ENCODE measurements around the gene PAK5. TPM values are rescaled to one million over a fixed set of nuclear protein-coding genes. Genes with fewer than 3 reads are reported as not detected.

Gene PAK5
- total RNA-seq, 2 experiments from 2014 or later = not detected

DNA sequence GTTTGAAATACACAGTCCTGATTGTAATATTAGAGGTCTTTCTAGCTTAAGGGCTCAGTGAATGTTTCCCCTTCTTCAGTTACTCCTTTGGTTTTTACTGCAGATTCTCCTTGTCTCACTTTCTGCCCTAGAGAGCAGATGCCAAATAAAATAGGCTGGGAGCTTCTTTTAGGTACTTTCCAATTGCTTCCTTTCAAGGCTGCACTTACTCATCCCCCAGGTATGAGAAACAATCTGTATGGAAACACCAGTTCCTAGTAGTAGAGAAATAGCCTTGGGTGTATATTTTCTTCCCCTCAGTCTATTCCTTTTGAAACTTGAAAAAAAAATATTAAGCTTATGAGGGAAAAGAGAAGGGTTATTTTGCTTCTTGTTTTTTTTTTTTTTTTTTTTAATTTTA lies 139.7 kb downstream of the PAK5 start:
- CTCF ChIA-PET = no interaction called here
- intact Hi-C loops (cut with DNase I, micrococcal nuclease) = no loop called here
- Mint-ChIP-seq H3K9me3 (peaks cover 5% of the 10 kb centered on the region), H3K4me3 (no peak overlapping the region), H3K4me1 (ENCODE audit: low read depth) (no peaks in the 10 kb centered on the region), H3K27me3 (no peaks in the 10 kb centered on the region), H3K27ac (no peak overlapping the region), H3K36me3 (ENCODE audit: low read depth) (no peaks in the 10 kb centered on the region)
- H3K9me3 ChIP-seq (ENCODE audit: control insufficient read depth in 1 of 2, insufficient read depth in 1 of 2, low read length in 2 of 2) = no peaks in the 10 kb centered on the region
- H3K36me3 ChIP-seq (ENCODE audit: insufficient read depth, low read length) = no peaks in the 10 kb centered on the region
- H3K27ac ChIP-seq (ENCODE audit: low read depth in 1 of 2, low read length in 2 of 2) = no peak overlapping the region
- no peaks in the 10 kb centered on the region for H3K4me1 ChIP-seq (ENCODE audit: insufficient read depth, low read length)
- POLR2A ChIA-PET = no interaction called here
- no peaks in the 10 kb centered on the region for H3K27me3 ChIP-seq (ENCODE audit: control insufficient read depth in 1 of 2, insufficient read depth in 2 of 2, low read length in 2 of 2)
- DNase-seq (no peak), ATAC-seq (ENCODE audit: poor library complexity) (no peak)
- TF ChIP-seq, protein P1, sequence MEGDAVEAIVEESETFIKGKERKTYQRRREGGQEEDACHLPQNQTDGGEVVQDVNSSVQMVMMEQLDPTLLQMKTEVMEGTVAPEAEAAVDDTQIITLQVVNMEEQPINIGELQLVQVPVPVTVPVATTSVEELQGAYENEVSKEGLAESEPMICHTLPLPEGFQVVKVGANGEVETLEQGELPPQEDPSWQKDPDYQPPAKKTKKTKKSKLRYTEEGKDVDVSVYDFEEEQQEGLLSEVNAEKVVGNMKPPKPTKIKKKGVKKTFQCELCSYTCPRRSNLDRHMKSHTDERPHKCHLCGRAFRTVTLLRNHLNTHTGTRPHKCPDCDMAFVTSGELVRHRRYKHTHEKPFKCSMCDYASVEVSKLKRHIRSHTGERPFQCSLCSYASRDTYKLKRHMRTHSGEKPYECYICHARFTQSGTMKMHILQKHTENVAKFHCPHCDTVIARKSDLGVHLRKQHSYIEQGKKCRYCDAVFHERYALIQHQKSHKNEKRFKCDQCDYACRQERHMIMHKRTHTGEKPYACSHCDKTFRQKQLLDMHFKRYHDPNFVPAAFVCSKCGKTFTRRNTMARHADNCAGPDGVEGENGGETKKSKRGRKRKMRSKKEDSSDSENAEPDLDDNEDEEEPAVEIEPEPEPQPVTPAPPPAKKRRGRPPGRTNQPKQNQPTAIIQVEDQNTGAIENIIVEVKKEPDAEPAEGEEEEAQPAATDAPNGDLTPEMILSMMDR (IDR thresholded peaks at IDR 0.05) = no peak
- no peak overlapping the region for H3K4me3 ChIP-seq (ENCODE audit: low read length)

DNA sequence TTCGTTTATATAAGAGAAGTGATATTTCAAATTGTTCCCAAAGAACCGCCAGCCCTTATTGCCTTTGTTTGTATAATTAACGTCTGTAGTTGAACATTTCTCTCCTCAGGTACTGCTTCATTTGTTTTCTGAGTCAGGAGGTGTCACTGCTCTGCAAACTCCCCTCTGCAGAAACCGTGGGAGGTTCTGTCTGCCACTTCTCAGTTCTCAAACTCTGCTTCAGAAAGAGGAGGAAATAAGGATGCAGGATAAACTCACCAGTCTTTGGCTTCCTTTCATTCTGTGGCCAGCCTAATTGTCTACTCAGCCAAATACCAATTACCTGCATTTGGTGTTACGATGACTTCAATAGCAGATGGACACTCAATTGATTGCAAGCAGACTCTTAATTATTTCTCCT lies 149.8 kb downstream of the PAK5 start:
- CTCF ChIA-PET = interaction anchor here (0.6 kb wide), 1 partner anchor 23 kb away, joined by 3 read pairs; no protein-coding TSS in a partner anchor
- Mint-ChIP-seq H3K4me1 (ENCODE audit: low read depth) (no peaks in the 10 kb centered on the region), H3K4me3 (no peak overlapping the region)

DNA sequence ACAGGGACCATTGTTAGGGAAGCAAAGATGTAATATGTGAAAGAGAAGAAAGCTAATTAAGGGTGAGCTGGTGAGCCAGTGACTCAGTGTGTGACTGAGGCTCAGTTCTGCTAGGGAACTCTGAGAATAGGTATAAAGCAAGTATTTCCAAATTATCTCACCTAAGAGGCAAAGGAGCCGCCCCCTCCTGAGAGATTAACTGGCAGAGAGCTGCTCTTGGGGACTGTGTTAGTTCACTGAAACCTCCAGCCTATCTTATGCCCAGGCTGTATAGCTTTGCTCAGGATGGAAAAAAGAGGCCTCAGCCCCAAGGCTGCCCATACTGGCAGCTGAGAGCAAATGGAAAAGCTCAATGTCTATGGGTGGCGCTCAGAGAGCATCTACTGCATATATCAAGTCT lies 152.0 kb downstream of the PAK5 start:
- TF ChIP-seq, protein P1 (IDR thresholded peaks at IDR 0.05) = no peak
- Histone ChIP-seq H3K27me3 (ENCODE audit: control insufficient read depth in 1 of 2, insufficient read depth in 2 of 2, low read length in 2 of 2) (no peaks in the 10 kb centered on the region), H3K9me3 (ENCODE audit: control insufficient read depth in 1 of 2, insufficient read depth in 1 of 2, low read length in 2 of 2) (no peaks in the 10 kb centered on the region), H3K4me3 (ENCODE audit: low read length) (no peak overlapping the region), H3K4me1 (ENCODE audit: insufficient read depth, low read length) (no peaks in the 10 kb centered on the region), H3K36me3 (ENCODE audit: insufficient read depth, low read length) (no peaks in the 10 kb centered on the region), H3K27ac (ENCODE audit: low read depth in 1 of 2, low read length in 2 of 2) (no peak overlapping the region)
- Mint-ChIP-seq H3K27me3 (no peaks in the 10 kb centered on the region), H3K4me3 (no peak overlapping the region), H3K27ac (no peak overlapping the region), H3K9me3 (no peaks in the 10 kb centered on the region), H3K36me3 (ENCODE audit: low read depth) (no peaks in the 10 kb centered on the region), H3K4me1 (ENCODE audit: low read depth) (no peaks in the 10 kb centered on the region)
- no peak for DNase-seq
- ATAC-seq (ENCODE audit: poor library complexity) = no peak
- POLR2A ChIA-PET = no interaction called here
- intact Hi-C loops (cut with DNase I, micrococcal nuclease) = no loop called here
- CTCF ChIA-PET = no interaction called here

More for the DNA sequence above, 149.8 kb downstream of the PAK5 start:
- intact Hi-C loops (cut with DNase I, micrococcal nuclease) = no loop called here
- H3K36me3 Mint-ChIP-seq (ENCODE audit: low read depth) = no peaks in the 10 kb centered on the region
- H3K27ac Mint-ChIP-seq = no peak overlapping the region
- H3K4me3 ChIP-seq (ENCODE audit: low read length) = no peak overlapping the region
- H3K36me3 ChIP-seq (ENCODE audit: insufficient read depth, low read length) = no peaks in the 10 kb centered on the region
- POLR2A ChIA-PET = no interaction called here
- H3K9me3 Mint-ChIP-seq = no peaks in the 10 kb centered on the region
- TF ChIP-seq, protein P1 (IDR thresholded peaks at IDR 0.05) = no peak
- no peaks in the 10 kb centered on the region for H3K27me3 Mint-ChIP-seq
- DNase-seq (no peak), ATAC-seq (ENCODE audit: poor library complexity) (no peak)
- no peaks in the 10 kb centered on the region for H3K4me1 ChIP-seq (ENCODE audit: insufficient read depth, low read length)
- H3K27ac ChIP-seq (ENCODE audit: low read depth in 1 of 2, low read length in 2 of 2) = no peak overlapping the region
- H3K27me3 ChIP-seq (ENCODE audit: control insufficient read depth in 1 of 2, insufficient read depth in 2 of 2, low read length in 2 of 2) = no peaks in the 10 kb centered on the region
- no peaks in the 10 kb centered on the region for H3K9me3 ChIP-seq (ENCODE audit: control insufficient read depth in 1 of 2, insufficient read depth in 1 of 2, low read length in 2 of 2)

All from CD4-positive, alpha-beta T cell (primary cell).